Effector memory CD4-positive, alpha-beta T cell (primary cell): Measurements from ENCODE around the gene POP5.

Experiments used
- DNase-seq, 3 donors: peaks; one replicate each; pipeline ENCODE4 v3.0.0-alpha.2; 2020
- H3K27ac ChIP-seq: 2 replicates; pipeline ENCODE4 v1.7.0; 2013; ENCODE audit warnings: mild to moderate bottlenecking, low read length, moderate library complexity; ENCODE audit not compliant: insufficient read depth, poor library complexity, severe bottlenecking
- H3K27me3 ChIP-seq: replicated peaks from 2 replicates; pipeline ENCODE4 v1.7.0; 2013; ENCODE audit warnings: mild to moderate bottlenecking, low read length; ENCODE audit not compliant: insufficient read depth, control insufficient read depth, poor library complexity, severe bottlenecking
- H3K36me3 ChIP-seq: 2 replicates; pipeline ENCODE4 v1.7.0; 2013; ENCODE audit warnings: mild to moderate bottlenecking, low read length, moderate library complexity; ENCODE audit not compliant: control insufficient read depth, insufficient read depth
- H3K4me1 ChIP-seq: 2 replicates; pipeline ENCODE4 v1.7.0; 2013; ENCODE audit warnings: low read length, mild to moderate bottlenecking; ENCODE audit not compliant: control insufficient read depth, insufficient read depth, poor library complexity, severe bottlenecking
- H3K4me3 ChIP-seq: 2 replicates; pipeline ENCODE4 v1.7.0; 2013; ENCODE audit warnings: low read length, low read depth, mild to moderate bottlenecking; ENCODE audit not compliant: insufficient read depth, poor library complexity, severe bottlenecking
- H3K9me3 ChIP-seq: 2 replicates; pipeline ENCODE4 v1.7.0; 2013; ENCODE audit warnings: mild to moderate bottlenecking, low read length, moderate library complexity; ENCODE audit not compliant: control insufficient read depth

Gene POP5

DNA sequence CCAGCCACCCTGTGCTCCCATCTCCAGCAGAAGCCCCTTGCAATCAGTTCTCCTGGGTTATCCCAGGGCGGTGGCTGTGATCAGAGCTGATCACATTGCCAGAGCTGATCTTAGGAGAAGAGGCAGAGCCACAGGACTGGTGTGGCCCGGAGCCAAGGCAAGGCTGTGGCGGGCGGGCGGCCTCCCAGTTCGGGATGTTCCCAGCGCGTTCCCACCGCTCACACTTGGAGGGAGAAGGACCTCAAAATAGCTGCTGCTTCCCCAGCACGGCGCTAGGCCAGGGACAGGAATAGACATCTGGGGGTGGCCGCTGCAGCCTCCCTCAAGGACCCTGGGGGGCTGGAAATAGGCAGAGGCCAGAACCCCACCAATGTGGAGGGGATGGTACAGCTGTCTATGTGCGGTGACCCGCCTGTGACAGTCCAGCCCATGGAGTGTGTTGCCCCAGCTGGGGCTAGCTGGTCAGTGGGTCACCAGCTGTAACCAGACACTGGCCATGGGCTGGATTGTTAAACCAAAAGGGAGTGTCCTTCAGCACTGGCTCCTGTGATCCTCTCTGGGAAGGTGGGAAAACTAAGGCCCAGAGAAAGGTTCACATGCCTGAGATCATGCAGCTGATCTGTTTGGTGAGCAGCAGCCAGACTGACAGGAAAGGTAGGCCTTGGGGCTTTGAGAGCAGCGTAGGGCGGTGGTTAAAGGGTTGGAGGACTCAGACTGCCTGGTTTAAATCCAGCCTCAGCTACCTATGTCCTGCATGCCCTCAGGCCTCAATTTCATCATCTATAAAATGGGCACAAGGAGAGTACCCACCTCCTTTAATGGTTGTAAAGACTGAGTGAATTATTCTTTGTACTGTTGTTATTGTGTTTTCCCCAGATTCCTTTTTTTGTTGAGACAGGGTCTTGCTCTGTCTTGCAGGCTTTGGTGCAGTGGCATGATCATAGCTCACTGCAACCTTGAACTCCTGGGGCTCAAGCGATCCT, 8.0 kb upstream of the POP5 start:
- Histone ChIP-seq H3K4me3 (no peak overlapping the region), H3K4me1 (peaks cover 7% of the 10 kb centered on the region)
- no peak for DNase-seq

DNA sequence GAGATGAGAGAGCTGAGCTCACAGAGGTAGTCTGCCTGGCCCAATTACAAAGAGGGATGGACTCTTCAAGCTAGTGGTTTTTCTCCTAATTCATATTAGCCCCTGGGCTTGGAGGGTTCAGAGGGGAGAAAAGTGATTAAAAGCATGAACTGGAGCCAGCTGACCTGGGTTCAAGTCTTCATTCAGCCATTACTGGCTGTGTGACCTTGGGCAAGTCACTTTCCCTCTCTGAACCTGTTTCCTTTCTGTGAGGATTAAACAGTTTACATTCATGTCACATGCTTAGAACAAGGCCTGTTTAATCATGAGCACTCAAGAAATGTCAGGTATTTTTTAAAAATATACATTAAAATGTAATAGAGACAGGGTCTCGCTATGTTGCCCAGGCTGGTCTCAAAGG, 7.2 kb upstream of the POP5 start:
- Histone ChIP-seq H3K9me3 (no peaks in the 10 kb centered on the region), H3K27ac (no peak overlapping the region), H3K4me3 (no peak overlapping the region), H3K4me1 (peaks cover 8% of the 10 kb centered on the region), H3K36me3 (no peaks in the 10 kb centered on the region), H3K27me3 (no peaks in the 10 kb centered on the region)
- DNase-seq: no peak

More for the DNA sequence above, 8.0 kb upstream of the POP5 start:
- Histone ChIP-seq H3K27ac (no peak overlapping the region), H3K27me3 (no peaks in the 10 kb centered on the region), H3K9me3 (no peaks in the 10 kb centered on the region), H3K36me3 (no peaks in the 10 kb centered on the region)

DNA sequence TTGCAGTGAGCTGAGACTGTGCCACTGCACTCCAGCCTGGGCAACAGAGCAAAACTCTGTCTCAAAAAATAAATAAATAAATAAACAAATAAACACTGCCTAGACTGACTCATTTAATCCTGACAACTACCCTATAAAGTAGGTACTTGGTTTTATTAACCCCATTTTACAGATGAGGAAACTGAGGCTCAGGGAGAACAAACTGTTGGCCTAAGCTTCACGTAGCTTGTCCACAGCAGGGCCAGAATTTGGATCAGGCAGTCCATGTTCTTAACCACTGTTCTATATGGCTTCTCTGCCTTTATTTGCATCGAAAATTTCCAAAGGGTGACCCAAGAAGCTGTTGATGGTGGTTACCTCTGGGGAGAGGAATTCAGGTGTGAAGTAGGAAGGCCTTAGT, 5.7 kb upstream of the POP5 start:
- peaks cover 8% of the 10 kb centered on the region for H3K4me1 ChIP-seq
- H3K4me3 ChIP-seq: no peak overlapping the region
- DNase-seq: no peak
- no peaks in the 10 kb centered on the region for H3K9me3 ChIP-seq
- H3K27ac ChIP-seq: no peak overlapping the region
- H3K36me3 ChIP-seq: no peaks in the 10 kb centered on the region
- no peaks in the 10 kb centered on the region for H3K27me3 ChIP-seq

DNA sequence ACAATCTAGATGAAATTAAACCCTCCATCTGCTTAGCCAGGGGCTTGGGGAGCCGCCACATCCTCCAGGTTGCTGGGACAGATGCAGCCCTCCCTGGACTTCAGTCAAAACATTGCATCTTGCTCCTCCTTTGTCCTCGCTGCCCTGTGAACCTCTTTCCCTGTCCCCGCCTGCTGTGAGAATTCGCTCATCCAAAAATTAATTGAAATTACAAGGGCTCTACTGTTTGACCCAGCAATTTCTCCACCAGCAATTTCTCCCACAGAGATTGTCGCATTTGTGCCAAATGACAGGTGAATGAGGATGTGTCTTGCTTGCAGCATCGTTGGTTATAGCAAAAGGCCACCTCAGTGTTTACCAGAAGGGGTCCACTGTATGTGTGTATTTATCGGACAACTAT, 5.0 kb upstream of the POP5 start:
- H3K27ac ChIP-seq: no peak overlapping the region
- no peaks in the 10 kb centered on the region for H3K27me3 ChIP-seq
- no peak for DNase-seq
- H3K4me3 ChIP-seq: no peak overlapping the region
- no peaks in the 10 kb centered on the region for H3K36me3 ChIP-seq
- peaks cover 8% of the 10 kb centered on the region for H3K4me1 ChIP-seq
- H3K9me3 ChIP-seq: no peaks in the 10 kb centered on the region

DNA sequence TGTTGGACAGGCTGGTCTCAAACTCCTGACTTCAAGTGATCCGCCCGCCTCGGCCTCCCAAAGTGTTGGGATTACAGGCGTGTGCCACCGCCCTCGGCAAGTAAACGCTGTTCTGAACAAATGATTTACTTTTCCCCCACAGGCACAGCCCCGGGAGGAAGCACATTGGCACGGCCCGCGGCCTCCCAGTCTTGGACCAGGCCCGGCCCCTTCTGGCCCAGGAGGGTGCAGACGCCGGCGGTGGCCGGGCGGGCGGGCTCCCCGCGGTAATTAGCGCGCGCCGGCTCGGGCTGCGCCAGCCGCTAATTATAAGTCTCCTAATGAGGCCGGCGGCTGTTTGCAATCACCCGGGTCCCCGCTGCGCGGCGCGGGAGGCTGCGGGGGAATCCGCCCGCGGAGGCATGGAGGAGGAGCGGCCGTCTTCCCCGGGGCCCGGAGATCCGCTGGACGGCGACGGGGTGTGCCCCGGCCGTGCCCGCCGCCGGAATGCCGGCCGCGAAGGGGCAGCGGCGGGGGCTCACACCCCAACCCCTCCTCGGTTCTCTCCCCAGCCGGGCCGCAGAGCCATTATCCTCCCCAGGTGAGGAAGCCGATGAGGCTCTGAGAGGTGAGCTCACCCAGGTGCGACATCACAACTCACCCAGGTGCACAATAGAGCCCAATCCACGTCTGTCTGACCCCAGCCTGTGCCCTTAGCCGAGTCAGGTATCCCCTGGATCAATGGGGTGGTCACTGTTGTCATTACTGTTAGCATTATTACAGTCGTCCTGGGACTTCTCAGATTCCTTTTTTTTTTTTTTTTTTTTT, 3.3 kb upstream of the POP5 start:
- DNase-seq: peak; percentile 26 to 44 (median 41)
- Histone ChIP-seq H3K36me3 (no peaks in the 10 kb centered on the region), H3K4me1 (peaks cover 15% of the 10 kb centered on the region), H3K27me3 (no peaks in the 10 kb centered on the region), H3K9me3 (no peaks in the 10 kb centered on the region), H3K4me3 (peak overlapping the region; percentile 63), H3K27ac (no peak overlapping the region)

DNA sequence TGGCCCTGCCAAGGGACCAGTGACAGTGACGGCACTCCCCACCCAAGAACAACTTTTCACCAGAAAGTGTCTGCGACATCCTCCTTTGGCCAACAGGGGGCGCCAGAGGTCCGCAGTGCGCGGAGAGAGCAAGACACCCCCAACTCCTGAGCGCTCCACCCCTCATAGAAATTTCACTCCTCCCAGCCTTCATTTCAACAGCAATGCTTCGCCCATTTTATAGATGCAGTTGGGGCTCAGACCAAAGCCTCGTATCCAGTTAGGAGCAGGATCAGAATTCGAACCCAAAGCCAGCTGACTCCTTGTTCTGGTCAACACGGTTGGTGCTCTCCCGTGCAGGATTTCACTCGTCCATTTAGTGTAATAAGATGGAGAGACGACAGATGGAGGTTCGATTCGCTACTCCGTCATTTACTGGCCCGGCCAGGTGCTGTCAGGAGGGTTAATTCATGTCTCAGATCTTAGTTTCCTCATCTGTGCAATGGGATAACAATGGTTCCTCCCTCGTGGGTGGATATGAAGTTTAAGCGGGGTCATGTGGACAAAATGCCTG, 2.4 kb upstream of the POP5 start:
- peak overlapping the region; percentile 3 for H3K4me3 ChIP-seq

DNA sequence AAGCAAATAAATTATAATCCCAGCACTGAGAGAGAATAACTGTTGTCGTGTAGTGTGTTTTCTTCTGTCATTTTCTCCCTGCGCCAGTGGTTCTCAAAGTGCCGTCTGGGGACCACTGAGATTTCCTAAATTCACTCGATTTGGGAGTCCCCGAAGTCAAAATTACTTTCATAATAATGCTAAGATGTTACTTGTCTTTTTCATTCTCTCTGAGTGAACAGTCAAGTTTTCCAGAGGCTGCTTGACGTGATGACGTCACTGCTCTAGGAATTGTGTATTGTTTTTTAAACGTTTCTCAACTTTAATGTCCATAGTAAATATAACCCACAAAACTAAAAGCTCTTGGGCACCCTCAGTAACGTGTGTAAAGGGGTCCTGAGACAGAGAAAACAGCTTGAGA, 796 bp upstream of the POP5 start:
- no peaks in the 10 kb centered on the region for H3K27me3 ChIP-seq
- no peaks in the 10 kb centered on the region for H3K9me3 ChIP-seq
- no peak for DNase-seq
- peaks cover 22% of the 10 kb centered on the region for H3K36me3 ChIP-seq
- peak overlapping the region; percentile 53 for H3K27ac ChIP-seq
- H3K4me1 ChIP-seq: peaks cover 15% of the 10 kb centered on the region
- peak overlapping the region; percentile 94 for H3K4me3 ChIP-seq

More for the DNA sequence above, 2.4 kb upstream of the POP5 start:
- Histone ChIP-seq H3K36me3 (peaks cover 8% of the 10 kb centered on the region), H3K9me3 (no peaks in the 10 kb centered on the region), H3K27ac (no peak overlapping the region), H3K27me3 (no peaks in the 10 kb centered on the region), H3K4me1 (peaks cover 15% of the 10 kb centered on the region)
- DNase-seq: peak; percentile 59 to 77 (median 67)

DNA sequence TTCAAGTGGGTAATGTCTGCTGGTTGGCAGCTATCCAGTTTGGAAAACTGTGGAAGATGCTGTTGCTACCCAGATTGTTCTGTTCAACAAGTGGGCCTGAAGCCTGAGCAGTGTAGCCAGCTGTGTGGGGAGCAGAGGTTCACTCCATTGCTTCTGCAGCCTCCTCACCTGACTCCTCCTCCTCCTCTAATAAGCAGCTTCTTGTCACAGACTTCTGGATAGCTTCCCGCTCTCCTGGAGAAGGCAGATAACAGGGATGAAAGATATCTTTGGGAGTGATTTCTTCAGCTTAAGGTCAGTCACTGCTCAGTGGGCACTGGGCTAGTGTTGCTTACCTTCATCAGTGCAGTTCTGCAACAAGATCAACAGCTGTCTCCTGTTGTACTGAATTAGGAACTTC, 2.0 kb downstream of the POP5 start:
- no peaks in the 10 kb centered on the region for H3K27me3 ChIP-seq
- peaks cover 8% of the 10 kb centered on the region for H3K4me1 ChIP-seq
- DNase-seq: no peak
- no peak overlapping the region for H3K27ac ChIP-seq
- no peaks in the 10 kb centered on the region for H3K9me3 ChIP-seq
- H3K36me3 ChIP-seq: peaks cover 50% of the 10 kb centered on the region
- no peak overlapping the region for H3K4me3 ChIP-seq

DNA sequence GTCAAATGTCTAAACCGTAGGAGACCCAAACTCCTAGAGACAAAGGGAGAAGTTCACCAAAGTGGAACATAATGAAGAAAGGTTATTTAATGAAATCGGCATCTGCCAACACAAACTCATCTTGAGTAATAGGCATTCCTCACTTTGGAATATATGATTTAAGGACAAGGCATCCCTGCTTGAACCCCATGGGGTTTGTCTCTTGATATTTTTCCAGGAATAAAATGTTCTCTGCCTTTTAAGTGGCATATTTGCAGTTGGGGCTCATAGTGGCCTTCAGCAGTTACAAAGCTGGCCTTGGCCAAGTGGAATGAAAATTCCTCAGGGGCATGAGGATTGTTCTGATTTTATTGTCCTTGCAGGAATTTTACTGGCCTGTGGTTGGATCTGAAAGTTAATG, 7.1 kb downstream of the POP5 start:
- peaks cover 95% of the 10 kb centered on the region for H3K36me3 ChIP-seq
- H3K4me3 ChIP-seq: no peak overlapping the region
- H3K9me3 ChIP-seq: no peaks in the 10 kb centered on the region
- H3K27me3 ChIP-seq: no peaks in the 10 kb centered on the region
- DNase-seq: no peak
- H3K27ac ChIP-seq: no peak overlapping the region
- H3K4me1 ChIP-seq: no peaks in the 10 kb centered on the region
